Astrocyte (in vitro differentiated cells and primary cell): Measurements from ENCODE around the gene LTC4S.

ENCODE experiments used
- CTCF ChIP-seq: IDR thresholded peaks from 2 replicates; pipeline ENCODE4 v1.5.1; 2011; ENCODE audit warnings: low read depth, mild to moderate bottlenecking, inconsistent platforms, low read length, moderate library complexity; ENCODE audit not compliant: insufficient read depth
- EZH2 ChIP-seq: IDR thresholded peaks from 2 replicates; pipeline ENCODE4 v1.6.1; 2012; ENCODE audit warnings: mild to moderate bottlenecking, low read length, inconsistent platforms; ENCODE audit not compliant: insufficient read depth

GRCh38 chr5:179829732-179830435, 36.1 kb downstream of the LTC4S start:
- TF ChIP-seq CTCF (no peak), EZH2 (no peak)
